Measurements from ENCODE around the gene CFAP43.

DNA sequence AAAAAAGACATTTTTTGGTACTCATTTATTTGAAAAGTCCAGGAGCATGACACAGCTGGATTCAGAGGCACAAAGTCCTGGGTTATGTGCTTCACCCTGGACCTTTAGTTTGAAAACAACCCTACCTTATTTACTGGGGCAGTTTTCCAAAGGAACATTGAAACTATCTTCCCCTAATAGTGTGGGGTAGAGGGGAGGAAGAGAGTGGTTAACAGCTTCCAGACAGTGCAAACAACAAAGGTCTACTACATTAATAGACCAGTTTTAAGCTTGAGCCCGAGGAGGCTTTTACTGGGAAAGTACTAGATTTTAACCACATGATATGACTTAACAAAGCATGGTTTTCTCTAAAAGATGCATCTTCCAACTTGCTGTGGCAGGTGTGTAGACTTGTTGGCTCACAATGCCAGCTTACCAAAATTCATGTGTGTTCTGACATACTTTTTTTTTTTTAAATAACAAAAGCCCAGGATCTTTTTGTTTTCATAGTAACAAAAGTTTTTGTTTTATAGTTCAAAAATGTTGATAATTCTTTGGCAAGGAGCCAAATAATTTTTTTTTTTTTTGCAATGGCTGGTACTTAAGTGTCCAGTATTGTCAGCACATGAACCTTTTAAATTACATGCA, 24.3 kb upstream of the CFAP43 start:
- TF ChIP-seq, protein P1, sequence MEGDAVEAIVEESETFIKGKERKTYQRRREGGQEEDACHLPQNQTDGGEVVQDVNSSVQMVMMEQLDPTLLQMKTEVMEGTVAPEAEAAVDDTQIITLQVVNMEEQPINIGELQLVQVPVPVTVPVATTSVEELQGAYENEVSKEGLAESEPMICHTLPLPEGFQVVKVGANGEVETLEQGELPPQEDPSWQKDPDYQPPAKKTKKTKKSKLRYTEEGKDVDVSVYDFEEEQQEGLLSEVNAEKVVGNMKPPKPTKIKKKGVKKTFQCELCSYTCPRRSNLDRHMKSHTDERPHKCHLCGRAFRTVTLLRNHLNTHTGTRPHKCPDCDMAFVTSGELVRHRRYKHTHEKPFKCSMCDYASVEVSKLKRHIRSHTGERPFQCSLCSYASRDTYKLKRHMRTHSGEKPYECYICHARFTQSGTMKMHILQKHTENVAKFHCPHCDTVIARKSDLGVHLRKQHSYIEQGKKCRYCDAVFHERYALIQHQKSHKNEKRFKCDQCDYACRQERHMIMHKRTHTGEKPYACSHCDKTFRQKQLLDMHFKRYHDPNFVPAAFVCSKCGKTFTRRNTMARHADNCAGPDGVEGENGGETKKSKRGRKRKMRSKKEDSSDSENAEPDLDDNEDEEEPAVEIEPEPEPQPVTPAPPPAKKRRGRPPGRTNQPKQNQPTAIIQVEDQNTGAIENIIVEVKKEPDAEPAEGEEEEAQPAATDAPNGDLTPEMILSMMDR (IDR thresholded peaks at IDR 0.05): no peak
- TF ChIP-seq POLR2A (IDR thresholded peaks at IDR 0.05): no peak
